Measurements from ENCODE around the gene GPR158.
"Not testable (repeated sequence)": the region's sequence is repeated elsewhere in the genome, so short reads cannot be mapped to it uniquely, and the experiment has no call there.

GPR158 gene

GRCh38 chr10:25294032-25294926 lies 119.5 kb downstream of the GPR158 start:
- DNase-seq (ENCODE audit: low spot score) (peak; percentile 19), FAIRE-seq (peak; percentile 77)

GRCh38 chr10:25296324-25296723 lies 121.5 kb downstream of the GPR158 start:
- no peak for FAIRE-seq
- DNase-seq (ENCODE audit: low spot score) = no peak

- DNase-seq (ENCODE audit: low spot score) = no peak
- no peak for FAIRE-seq
Observed at GRCh38 chr10:25297466-25297865, 122.7 kb downstream of the GPR158 start.

GRCh38 chr10:25300073-25300472 lies 125.3 kb downstream of the GPR158 start:
- DNase-seq (ENCODE audit: low spot score) (no peak), FAIRE-seq (no peak)

- DNase-seq (ENCODE audit: low spot score) = no peak
Observed at GRCh38 chr10:25304606-25305005, 129.8 kb downstream of the GPR158 start.

GRCh38 chr10:25306386-25306785 lies 131.6 kb downstream of the GPR158 start:
- no peak for DNase-seq (ENCODE audit: low spot score)
- no peak for FAIRE-seq

More at GRCh38 chr10:25304606-25305005, 129.8 kb downstream of the GPR158 start:
- FAIRE-seq = no peak

GRCh38 chr10:25308278-25308677 lies 133.5 kb downstream of the GPR158 start:
- DNase-seq (ENCODE audit: low spot score) = no peak
- FAIRE-seq = no peak

- DNase-seq (ENCODE audit: low spot score) = not testable (repeated sequence)
Observed at GRCh38 chr10:25317596-25318211, 142.9 kb downstream of the GPR158 start.

GRCh38 chr10:25327273-25327672 lies 152.5 kb downstream of the GPR158 start:
- DNase-seq (ENCODE audit: low spot score) = no peak
- FAIRE-seq = no peak

More at GRCh38 chr10:25317596-25318211, 142.9 kb downstream of the GPR158 start:
- FAIRE-seq = not testable (repeated sequence)

- FAIRE-seq = no peak
- DNase-seq (ENCODE audit: low spot score) = no peak
Observed at GRCh38 chr10:25328361-25328760, 153.6 kb downstream of the GPR158 start.

GRCh38 chr10:25329587-25329986 lies 154.8 kb downstream of the GPR158 start:
- FAIRE-seq; DNase-seq (ENCODE audit: low spot score): not testable (repeated sequence)

GRCh38 chr10:25334445-25334844 lies 159.6 kb downstream of the GPR158 start:
- FAIRE-seq (no peak), DNase-seq (ENCODE audit: low spot score) (no peak)

- FAIRE-seq = no peak
- no peak for DNase-seq (ENCODE audit: low spot score)
Observed at GRCh38 chr10:25336330-25336729, 161.5 kb downstream of the GPR158 start.

- DNase-seq (ENCODE audit: low spot score) (no peak), FAIRE-seq (peak; percentile 78)
Observed at GRCh38 chr10:25338271-25338670, 163.5 kb downstream of the GPR158 start.

GRCh38 chr10:25339966-25340365 lies 165.2 kb downstream of the GPR158 start:
- FAIRE-seq = no peak
- no peak for DNase-seq (ENCODE audit: low spot score)

- FAIRE-seq = no peak
- no peak for DNase-seq (ENCODE audit: low spot score)
Observed at GRCh38 chr10:25349520-25349919, 174.7 kb downstream of the GPR158 start.

GRCh38 chr10:25356609-25357008 lies 181.8 kb downstream of the GPR158 start:
- DNase-seq (ENCODE audit: low spot score) = no peak
- FAIRE-seq = no peak

- DNase-seq (ENCODE audit: low spot score) (no peak), FAIRE-seq (no peak)
Observed at GRCh38 chr10:25357269-25357668, 182.5 kb downstream of the GPR158 start.

GRCh38 chr10:25382029-25382810 lies 207.4 kb downstream of the GPR158 start:
- FAIRE-seq = no peak

GRCh38 chr10:25382901-25383300 lies 208.1 kb downstream of the GPR158 start:
- not testable (repeated sequence) for FAIRE-seq; DNase-seq (ENCODE audit: low spot score)

More at GRCh38 chr10:25382029-25382810, 207.4 kb downstream of the GPR158 start:
- no peak for DNase-seq (ENCODE audit: low spot score)

- no peak for DNase-seq (ENCODE audit: low spot score)
- FAIRE-seq = no peak
Observed at GRCh38 chr10:25383686-25384085, 208.9 kb downstream of the GPR158 start.

GRCh38 chr10:25384618-25385017 lies 209.8 kb downstream of the GPR158 start:
- no peak for DNase-seq (ENCODE audit: low spot score)

More at GRCh38 chr10:25384618-25385017, 209.8 kb downstream of the GPR158 start:
- no peak for FAIRE-seq
